GM18868 (cell line): ENCODE data around the gene CA12.
"Not testable (repeated sequence)": the region's sequence is repeated elsewhere in the genome, so short reads cannot be mapped to it uniquely, and the experiment has no call there.

Source experiments
- ATAC-seq: cut with Tn5 transposase; IDR thresholded peaks from one replicate; pipeline ENCODE4 v1.9.1; 2021; ENCODE audit warnings: mild to moderate bottlenecking, moderate library complexity; ENCODE audit not compliant: unreplicated experiment

The CA12 gene

DNA sequence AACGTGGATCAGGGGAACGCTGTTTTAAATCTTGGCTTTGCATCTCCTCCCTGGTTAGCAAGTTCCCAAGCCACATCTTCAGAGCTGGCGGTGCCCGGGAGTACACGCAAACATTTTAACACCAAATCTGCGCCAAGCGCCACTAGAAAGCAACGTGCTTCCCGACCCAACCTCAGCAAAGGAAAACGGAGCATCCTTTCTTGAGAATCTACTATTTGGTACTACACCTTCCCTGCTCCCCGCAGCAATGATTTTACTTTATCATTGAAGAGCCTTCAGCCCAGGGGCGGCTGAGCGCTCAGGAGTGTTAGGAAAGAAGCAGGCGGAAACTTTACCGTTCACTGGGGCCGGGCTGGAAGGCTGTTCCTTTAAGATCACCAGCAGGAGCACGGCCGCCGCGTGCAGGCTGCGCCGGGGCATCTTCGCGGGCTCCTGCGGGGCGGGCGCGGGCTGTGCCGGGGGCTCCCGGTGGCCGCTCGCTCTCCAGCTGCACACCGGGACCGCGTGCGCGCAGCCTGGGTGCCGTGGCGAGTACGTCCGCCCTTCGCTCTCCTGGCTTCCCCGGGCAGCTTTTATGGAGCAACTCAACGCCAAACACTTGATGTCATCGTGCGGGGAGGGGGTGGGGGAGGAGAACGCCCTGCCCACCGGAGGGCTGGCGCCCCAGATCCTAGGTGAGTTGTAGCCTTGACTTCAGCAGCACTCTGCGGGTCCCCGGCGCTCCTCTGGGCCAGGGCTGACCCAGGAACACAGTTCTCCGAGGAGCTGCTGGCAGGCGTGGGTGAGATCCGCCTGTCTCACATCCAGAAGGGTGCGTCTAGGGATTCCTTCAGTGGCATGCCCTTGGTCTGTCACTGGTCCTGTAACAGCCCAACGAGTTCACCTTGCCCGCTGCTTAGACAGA, at the start of gene CA12:
CA12 (minus strand) TSS at position 546 of the 904 bp plus-strand sequence; CDS start at position 420, 126 bp downstream.
- ATAC-seq = no peak

DNA sequence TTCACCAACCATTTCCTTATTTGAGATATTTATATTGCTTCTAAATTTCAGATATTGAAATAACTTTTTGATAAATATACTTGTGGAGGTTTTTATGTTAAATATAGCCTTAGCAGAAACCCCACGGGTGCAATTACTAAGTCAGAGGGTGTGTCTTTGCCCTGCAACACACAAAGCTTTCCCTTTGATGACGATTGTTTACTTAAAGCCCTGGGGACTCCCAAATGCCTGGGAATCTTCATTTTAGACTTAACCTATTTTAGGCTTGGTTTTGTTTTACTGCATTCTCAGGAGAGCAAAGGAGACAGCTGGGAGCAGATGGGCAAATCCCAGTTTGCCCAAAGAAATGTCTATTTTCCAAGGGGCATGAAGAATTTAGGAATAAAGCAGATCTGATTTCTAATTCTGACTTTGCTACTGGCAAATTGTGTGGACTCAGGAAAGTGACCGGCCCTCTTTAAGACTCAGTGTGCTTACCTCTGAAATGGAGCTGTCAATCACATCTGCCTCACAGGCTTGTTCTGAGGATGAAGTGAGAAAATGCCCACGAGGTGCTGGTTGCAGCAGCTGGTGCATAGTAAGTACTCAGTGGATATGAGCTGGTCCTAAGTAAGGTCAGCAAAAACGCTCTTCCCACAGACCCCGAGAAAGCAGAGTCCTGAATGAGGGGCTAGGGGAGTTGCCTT, 49.3 kb upstream of the CA12 start:
- ATAC-seq = no peak

DNA sequence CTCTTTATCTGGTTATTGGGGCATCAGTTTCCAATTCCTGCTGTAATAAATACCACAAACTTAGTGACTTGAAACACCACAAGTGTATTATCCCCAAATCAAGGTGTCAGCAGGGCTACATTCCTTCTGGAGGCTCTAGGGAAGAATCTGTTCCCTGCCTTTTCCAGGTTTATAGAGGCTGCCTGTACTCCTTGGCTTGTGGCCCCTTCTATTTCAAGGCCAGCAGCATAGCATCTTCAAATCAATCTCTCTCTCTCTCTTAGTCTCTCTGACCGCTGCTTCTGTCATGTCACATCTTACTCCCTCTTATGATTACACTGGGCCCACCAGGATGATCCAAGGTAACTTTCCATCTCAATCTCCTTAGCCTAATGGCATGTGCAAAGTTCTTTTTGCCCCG, 44.9 kb upstream of the CA12 start:
- no peak for ATAC-seq

DNA sequence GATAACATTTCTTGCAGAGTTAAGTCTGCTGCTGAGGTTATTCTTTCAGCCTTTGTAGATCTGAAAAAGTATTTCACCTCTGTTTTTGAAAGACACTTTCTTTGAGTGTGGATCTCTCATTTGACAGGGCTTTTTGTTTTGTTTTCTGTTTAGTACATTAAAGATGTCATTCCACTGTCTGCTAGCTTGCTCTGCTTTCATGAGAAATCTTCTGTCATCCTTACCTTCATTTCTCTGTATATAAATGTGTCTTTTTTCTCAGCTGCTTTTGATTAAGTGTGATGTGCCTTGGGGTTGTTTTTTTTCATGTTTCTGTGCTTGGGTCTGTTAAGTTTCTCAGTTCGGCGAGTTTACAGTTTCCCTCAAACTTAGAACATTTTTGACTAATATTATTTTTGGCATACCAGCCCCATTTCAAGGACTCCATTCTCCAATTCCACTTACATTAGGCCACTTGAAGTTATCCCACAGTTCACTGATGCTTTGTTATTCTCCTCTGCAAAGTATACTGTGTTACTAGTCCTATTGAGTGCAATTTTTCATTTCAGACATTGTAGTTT, 43.9 kb upstream of the CA12 start:
- no peak for ATAC-seq

DNA sequence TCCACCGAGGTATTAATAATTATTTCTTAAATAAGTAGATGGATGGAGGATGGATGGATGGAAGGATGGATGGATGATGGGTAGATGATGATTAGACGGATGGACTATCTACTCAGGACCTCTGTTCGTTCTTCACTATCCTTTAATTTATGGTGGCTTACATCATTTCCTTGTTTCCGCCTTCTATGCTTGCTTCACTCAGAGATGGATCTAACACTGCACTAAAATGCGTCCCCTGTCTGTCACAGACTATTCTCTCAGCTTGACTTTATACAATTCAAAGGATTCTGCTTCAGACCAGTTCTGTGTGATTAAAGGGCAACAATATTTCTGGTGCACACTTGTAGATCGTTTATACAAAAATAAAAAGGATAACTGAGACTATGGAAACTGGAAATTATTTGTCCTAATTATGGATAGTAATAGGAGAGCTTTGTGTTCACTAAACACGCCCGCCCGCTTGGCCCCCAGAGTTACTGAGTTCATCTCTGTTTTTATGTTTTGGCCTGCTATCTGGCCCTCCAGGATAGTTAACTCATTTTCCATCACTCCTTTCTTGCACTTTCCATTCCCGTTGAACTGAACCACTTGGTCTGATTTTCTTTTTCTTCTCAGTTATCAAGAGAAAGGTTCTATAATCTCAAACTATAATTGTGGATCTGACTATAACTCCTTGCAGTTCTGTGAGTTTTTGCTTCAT, 41.4 kb upstream of the CA12 start:
- no peak for ATAC-seq

DNA sequence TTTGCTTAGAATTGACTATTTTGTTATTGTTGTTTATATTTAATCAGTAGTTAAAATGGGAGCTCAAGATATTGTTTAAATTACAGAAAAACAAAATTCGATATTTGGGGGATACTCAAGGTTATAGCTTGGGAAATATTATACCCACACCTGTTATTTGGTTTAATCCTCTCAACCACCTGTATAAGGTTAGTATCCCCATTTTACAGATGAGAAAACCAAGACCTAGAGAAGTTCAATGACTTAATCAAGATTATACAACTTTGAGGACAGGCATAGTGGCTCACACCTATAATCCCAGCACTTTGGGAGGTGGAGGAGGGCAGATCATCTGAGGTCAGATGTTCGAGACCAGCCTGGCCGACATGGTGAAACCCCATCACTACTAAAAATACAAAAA, 39.8 kb upstream of the CA12 start:
- no peak for ATAC-seq

DNA sequence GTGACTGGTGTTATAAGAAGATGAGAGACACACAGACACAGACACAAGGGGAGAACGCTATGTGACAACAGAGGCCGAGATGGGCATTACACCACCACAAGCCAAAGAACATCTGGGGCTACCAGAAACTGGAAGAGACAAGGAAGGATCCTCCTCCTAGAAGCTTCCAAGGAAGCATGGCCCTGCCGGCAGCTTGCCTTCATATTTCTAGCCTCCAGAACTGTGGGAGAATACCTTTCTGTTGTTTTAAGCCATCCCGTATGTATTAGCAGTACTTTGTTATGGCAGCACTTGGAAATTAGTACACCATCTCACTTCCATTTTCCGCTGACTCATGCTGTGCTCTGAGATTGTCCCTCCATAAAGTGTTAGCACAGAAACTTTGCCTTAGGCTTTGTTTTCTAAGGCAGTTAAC, 38.7 kb upstream of the CA12 start:
- no peak for ATAC-seq

DNA sequence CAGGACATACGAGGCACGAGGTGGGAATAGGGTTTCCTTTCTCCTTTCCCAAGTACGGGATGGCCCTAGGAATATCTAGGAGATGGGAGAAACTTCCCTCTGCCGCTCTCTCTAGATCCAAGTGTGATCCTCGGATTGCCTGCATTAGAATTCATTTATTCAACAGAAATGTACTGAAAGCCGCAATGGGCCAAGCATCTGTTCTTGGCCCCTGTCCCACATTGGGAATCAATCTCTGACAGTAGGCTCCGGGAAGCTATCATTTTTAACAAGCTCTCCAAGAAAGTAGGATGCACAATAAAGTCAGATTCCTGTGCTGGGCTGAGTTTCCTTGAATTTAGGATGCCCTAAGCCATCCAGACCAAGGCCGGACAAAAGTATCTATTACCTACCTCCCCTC, 37.2 kb upstream of the CA12 start:
- ATAC-seq = no peak

DNA sequence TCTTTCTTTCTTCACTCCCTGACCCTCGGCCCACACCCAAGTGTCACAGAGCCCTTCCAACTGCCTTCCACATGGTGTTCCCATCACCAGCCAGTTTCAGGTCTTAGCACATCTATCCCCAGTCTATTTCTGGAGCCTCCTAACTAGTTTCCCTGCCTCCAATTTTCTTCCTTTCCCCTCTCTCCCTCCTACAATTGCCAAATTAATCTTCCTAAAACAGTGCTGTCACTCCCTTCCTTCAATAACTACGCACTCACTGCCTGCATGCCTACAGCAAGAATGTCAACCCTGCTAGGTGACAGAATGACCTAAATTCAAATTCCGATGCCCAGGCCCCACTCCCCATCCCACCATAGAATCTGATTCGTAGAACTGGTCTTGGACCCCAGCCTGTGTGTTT, 36.1 kb upstream of the CA12 start:
- ATAC-seq = no peak

DNA sequence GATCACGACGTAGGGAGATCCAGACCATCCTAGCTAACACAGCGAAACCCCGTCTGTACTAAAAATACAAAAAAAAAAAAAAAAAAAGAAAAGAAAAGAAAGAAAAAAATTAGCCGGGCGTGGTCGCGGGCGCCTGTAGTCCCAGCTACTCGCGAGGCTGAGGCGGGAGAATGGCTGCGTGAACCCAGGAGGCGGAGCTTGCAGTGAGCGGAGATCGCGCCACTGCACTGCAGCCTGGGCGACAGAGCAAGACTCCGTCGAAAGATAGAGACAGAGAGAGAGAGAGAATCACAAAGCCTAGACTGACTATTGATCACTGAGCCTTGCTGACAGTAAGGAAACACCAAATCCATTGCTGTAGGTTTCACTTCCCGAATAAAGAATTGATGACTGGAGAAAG, 35.6 kb upstream of the CA12 start:
- ATAC-seq = not testable (repeated sequence)

DNA sequence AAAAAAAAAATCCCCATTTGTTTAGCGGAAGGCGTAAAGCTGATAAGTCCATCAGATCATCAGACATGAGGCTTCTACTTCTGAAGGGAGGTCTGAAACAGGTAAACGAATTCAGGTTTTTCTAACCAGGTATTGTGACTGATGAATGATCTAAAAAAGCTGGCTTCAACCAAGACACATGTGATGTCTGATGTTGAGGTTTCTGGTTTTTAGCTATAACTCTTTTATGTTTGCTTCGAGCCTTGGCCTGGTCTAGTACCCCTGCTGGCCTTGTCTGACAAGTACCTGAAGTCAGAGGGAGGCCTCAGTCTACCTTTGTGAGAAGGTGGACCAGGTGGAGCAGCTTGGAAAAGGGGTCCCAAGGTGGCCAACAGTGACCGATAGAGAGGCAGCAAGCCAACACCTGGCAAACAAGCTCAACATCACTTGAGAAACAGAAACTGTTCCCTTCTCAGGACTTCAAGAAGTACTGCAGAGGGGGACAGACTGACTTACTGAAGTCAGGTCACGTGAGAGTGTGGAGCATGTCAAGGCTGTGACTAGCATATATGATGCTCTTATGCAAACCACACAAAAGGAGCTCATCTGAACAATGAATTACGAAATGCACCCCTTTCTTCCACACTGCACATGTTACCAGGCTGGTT, 33.0 kb upstream of the CA12 start:
- no peak for ATAC-seq

DNA sequence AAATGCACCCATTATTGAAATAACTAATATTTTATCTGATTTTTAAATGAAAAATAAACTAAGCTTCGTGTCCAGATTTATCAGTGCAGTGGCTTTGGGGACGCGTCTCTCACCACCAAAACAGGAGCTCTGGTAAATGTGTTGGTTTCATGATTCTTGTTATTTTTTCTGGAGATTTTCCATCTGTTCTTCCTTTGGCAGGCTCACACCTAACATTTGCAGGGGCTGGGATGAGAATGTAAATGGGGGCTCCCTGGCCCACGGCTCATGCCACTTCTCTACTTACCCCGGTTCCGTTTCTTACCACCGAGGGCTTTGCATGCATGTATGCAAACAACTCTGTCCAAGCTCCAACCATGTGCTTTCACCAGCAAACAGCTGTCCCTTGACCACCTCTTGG, 30.9 kb upstream of the CA12 start:
- ATAC-seq = no peak

DNA sequence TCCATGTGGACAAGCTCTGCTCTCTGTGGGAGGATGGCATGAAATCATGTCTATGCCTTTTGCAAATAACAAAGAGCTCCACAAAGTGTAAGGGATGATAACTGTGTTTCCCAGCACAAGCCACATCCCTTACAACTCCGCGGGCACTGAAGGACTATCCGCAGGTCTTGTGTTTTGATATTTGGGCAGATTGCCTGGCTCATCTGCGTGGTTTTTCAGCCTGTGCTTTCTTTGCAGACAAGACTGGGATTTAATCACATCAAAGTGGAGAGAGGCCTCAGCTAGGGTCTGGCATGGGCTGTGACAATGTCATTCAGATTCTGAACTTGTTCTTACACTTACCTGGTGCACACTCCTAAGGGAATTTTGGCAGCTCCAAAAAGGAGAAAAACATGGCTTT, 30.2 kb upstream of the CA12 start:
- ATAC-seq = no peak

DNA sequence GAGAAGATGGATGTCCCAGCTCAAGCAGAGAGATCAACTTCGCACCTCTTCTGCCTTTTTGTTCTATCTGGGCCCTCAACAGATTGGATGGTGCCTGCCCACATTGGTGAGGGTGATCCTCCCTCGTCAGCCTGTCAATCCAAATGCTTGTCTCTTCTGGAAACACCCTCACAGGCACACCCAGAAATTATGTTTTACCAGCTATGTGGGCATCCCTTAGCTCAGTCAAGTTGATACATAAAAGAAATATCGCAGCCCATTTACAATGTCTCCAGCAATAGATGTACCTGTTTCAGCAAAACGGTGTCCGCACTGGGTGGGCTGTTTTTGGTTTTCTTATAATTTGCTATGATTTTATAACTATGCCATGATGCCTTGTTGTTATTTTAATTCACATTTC, 27.5 kb upstream of the CA12 start:
- no peak for ATAC-seq

DNA sequence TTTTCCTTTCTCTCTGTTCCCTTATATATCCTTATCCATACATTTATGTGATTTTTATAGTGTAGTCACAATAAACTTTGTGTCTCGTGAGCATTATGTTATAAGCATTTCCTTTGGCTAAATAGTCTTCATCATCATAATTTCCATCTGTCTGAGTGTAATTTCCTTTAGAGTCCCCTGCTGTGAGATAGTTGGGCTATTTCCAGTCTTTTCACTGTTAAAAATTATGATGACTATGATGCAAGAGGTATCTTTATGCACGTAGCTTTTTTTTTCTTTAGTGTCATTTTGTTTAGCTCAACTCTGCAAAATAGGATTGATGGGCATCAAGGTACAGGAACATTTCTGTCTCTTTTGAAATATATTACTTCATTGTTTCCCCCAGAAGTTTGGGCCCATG, 26.9 kb upstream of the CA12 start:
- no peak for ATAC-seq

DNA sequence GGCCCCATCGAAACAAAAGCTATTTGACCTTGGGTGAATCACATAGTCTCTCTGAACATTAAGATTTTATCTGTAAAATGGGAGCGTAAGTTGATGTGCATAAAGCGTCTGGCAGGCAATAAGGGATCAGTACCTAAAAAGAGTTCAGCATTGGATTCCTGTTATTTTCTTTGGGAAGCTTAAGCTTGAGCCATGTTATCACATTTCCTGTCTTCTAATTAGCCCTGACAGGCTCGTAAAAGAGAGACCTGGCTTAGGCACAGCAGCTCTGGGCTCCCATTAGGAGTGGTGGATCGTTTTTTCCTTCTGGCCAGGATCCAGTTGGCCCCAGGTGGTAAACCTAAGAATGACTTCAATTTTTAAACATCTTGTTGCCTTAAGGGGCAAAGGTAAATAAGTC, 26.0 kb upstream of the CA12 start:
- ATAC-seq = no peak

DNA sequence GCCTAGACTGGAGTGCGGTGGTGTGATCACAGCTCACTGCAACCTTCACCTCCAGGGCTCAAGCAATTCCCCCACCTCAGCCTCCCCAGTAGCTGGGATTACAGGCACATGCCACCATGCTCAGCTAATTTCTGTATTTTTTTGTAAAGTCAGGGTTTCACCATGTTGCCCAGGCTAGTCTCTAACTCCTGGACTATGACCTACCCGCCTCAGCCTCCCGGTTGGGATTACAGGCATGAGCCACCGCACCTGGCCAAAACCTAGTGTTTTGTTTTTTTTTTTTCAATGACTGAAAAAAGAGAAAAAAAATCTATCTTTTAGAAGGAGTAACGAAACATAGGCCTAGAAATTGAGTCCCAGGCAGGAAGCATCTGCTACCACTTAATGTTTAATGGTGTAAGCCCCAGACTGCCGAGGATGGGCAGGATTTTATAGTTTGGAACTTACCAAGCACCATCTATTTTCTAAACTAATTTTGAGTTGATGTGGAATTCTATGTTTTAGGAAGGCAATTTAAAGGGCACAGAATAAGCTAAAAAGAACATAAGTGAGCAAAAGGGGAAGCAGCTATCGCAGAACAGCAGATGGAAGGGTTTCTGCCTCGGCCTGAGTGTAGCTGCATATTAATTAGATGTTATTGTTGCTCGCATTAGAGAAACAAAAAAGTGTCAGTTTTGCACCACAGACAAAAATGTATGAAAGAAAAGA, 24.2 kb upstream of the CA12 start:
- ATAC-seq = no peak

DNA sequence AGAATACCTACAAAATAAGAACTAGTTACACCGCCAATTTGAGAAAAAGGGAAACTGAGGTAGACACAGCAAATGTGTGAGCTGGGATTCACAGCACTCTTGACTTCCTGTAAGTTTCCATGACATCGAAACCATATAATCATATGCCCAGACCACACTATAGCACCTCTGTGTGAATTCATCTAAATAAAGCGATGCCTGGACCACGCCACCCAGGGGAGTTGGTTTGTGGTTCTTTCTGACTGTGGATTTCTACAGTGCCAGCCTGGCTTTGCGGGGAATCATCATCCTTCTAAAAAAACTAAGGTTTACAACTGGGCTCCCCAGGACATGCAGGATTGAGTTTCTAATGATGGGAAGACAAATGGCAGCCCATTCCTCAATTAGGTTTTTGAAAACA, 23.5 kb upstream of the CA12 start:
- ATAC-seq = no peak

DNA sequence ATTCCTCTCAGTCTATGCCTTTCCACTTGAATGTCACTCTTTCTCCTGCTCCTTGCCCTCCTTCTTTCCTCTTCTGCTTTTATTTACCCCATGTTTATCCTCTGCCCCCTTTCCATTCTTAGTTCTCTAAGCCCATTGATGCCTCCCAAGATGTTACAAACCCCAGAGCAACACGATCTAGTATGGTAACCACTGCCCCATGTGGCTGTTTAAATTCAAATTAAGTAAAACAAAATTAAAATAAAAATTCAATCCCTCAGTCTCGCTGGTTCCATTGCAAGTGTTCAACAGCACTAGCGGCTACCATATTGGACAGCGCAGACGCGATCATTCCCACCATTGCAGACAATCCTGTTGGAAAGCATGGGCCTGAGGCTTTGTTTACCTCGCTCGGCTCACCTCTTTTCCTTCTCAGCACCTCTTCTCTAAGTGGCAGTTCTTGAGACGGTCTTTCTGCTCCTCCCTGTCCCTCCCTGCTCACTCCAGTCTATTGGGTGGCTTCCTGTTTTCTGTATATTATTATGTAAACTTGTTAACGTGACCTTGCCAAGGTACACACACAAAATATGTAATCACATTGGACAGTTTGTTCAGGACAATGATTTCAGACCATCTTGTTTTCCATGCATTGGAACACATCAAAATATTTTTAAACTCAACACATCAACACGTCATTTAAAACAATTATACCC, 21.8 kb upstream of the CA12 start:
- no peak for ATAC-seq
